K562 (cell line): ENCODE results near the gene CLIC5. TPM values are rescaled to one million over a fixed set of nuclear protein-coding genes. Genes with fewer than 3 reads are reported as not detected.

ENCODE experiments used
- ATAC-seq: fragments of 200-7000 bp; cut with Tn5 transposase; 3 replicates; pipeline ENCODE4 v1.9.1; 2020; ENCODE audit warnings: moderate library complexity
- BruUV-seq: library from RNA; stranded (reverse); fragments of 400-500 nt; replicated peaks from 2 replicates; lab custom pipeline; 2021; lab: Mats Ljungman, UMichigan
- CTCF ChIA-PET: fragments of 300-600 bp; formaldehyde crosslinking; extraction: SDS; loops from one replicate; lab custom pipeline; 2021; ENCODE audit warnings: low intra/inter-chr PET ratio; lab: Yijun Ruan, JAX
- POLR2A ChIA-PET: fragments of 300-600, 350-650 bp; sonication (Branson Sonifier 250); formaldehyde crosslinking; extraction: SDS; loops from one replicate; lab custom pipeline; 2021; ENCODE audit warnings: antibody characterized with exemption, inconsistent platforms; lab: Yijun Ruan, JAX
- DNase-seq, 4 experiments: peaks; one replicate each; pipeline versions ENCODE4 v3.0.0 to v3.0.0-alpha.2; 2011 to 2018; ENCODE audit warnings: low spot score in 3 of 4, mixed read lengths in 3 of 4; ENCODE audit errors: extremely low read depth in 1 of 4
- FAIRE-seq: peaks from 2 replicates; lab custom pipeline; 2011; peaks lifted over from hg19 to GRCh38; lab: Jason Lieb, UNC
- H2AFZ ChIP-seq: 2 replicates; pipeline ENCODE4 v1.6.0; 2011; ENCODE audit warnings: low read depth, low read length, control low read depth, inconsistent platforms
- H3K27ac ChIP-seq: fragments of 200-600 bp; 3 replicates; pipeline ENCODE4 v1.8.0; 2011; ENCODE audit warnings: low read depth, mild to moderate bottlenecking, control low read depth, inconsistent platforms, low read length, moderate library complexity, mixed read lengths; ENCODE audit errors: extremely low read depth
- H3K27me3 ChIP-seq, 2 experiments: fragments of 300-600 bp in 1 of 2; 2 replicates in 1 of 2; 3 replicates in 1 of 2; pipeline versions ENCODE4 v1.6.0 to v1.8.0; 2011; ENCODE audit warnings: inconsistent platforms in 2 of 2, low read length in 2 of 2, mild to moderate bottlenecking in 1 of 2, mixed read lengths in 1 of 2, moderate library complexity in 1 of 2; ENCODE audit not compliant: control insufficient read depth in 2 of 2, insufficient read depth in 2 of 2
- H3K36me3 ChIP-seq: fragments of 300-600 bp; 3 replicates; pipeline ENCODE4 v1.8.0; 2011; ENCODE audit warnings: mild to moderate bottlenecking, low read length, inconsistent platforms; ENCODE audit not compliant: control insufficient read depth, insufficient read depth
- H3K4me1 ChIP-seq, 2 experiments: fragments of 200-600 bp in 1 of 2; replicated peaks in 1 of 2; 2 replicates in 1 of 2; 3 replicates in 1 of 2; pipeline versions ENCODE4 v1.5.1 to v1.8.0; 2011; ENCODE audit warnings: inconsistent platforms in 2 of 2, low read length in 2 of 2, mild to moderate bottlenecking in 1 of 2, mixed read lengths in 1 of 2, moderate library complexity in 1 of 2; ENCODE audit not compliant: control insufficient read depth in 2 of 2, insufficient read depth in 2 of 2
- H3K4me2 ChIP-seq: 2 replicates; pipeline ENCODE4 v1.6.1; 2011; ENCODE audit warnings: low read length, control low read depth, inconsistent platforms, mixed read lengths; ENCODE audit not compliant: insufficient read depth
- H3K4me3 ChIP-seq: fragments of 200-600 bp; sonication (generic), shearing (Covaris generic); 2 replicates; pipeline ENCODE4 v1.5.1; 2016; ENCODE audit warnings: control low read depth, inconsistent platforms
- H3K79me2 ChIP-seq: fragments of 200-600 bp; 3 replicates; pipeline ENCODE4 v1.8.0; 2011; ENCODE audit warnings: low read length, inconsistent platforms; ENCODE audit not compliant: control insufficient read depth, insufficient read depth
- H3K9ac ChIP-seq, 2 experiments: 2 replicates each; pipeline versions ENCODE4 v1.6.0 to v1.6.1; 2011; ENCODE audit warnings: low read depth in 2 of 2, low read length in 2 of 2, control low read depth in 1 of 2, inconsistent platforms in 1 of 2, mild to moderate bottlenecking in 1 of 2, mixed read lengths in 1 of 2; ENCODE audit not compliant: insufficient read depth in 1 of 2
- H3K9me1 ChIP-seq: one replicate; pipeline ENCODE4 v1.6.0; 2011; ENCODE audit warnings: inconsistent platforms, mild to moderate bottlenecking, low read length, moderate library complexity; ENCODE audit not compliant: control insufficient read depth, insufficient read depth
- H3K9me3 ChIP-seq: replicated peaks from 2 replicates; pipeline ENCODE4 v1.5.1; 2011; ENCODE audit warnings: low read depth, low read length, inconsistent platforms; ENCODE audit not compliant: control insufficient read depth, insufficient read depth
- H4K20me1 ChIP-seq: replicated peaks from 2 replicates; pipeline ENCODE4 v1.6.1; 2011; ENCODE audit warnings: low read length, inconsistent platforms, mixed read lengths; ENCODE audit not compliant: control insufficient read depth, insufficient read depth
- JUNB ChIP-seq: fragments of 450-650 bp; formaldehyde crosslinking; conservative IDR thresholded peaks from 2 replicates; pipeline ENCODE4 v1.4.0; 2020; ENCODE audit warnings: mild to moderate bottlenecking
- KDM4B ChIP-seq, 2 experiments: fragments of 450-650 bp in 1 of 2; sonication (generic) in 1 of 2; IDR thresholded peaks; 2 replicates each; pipeline ENCODE4 v1.6.1; 2016 to 2017; ENCODE audit warnings: borderline replicate concordance in 2 of 2, antibody characterized with exemption in 1 of 2, low read depth in 1 of 2, mild to moderate bottlenecking in 1 of 2
- PTRF ChIP-seq: fragments of 450-650 bp; IDR thresholded peaks from 2 replicates; pipeline ENCODE4 v1.6.1; 2016; ENCODE audit warnings: mild to moderate bottlenecking, missing genetic modification characterization, missing compliant biosample characterization
- TCF15 ChIP-seq: fragments of 250-450 bp; sonication (Bioruptor Pico); IDR thresholded peaks from 2 replicates; pipeline ENCODE4 v1.8.0; 2022; ENCODE audit warnings: moderate library complexity, mild to moderate bottlenecking, inconsistent platforms
- YY1 ChIP-seq, 3 experiments: IDR thresholded peaks; 2 replicates each; pipeline ENCODE4 v1.6.1; 2011; ENCODE audit warnings: low read length in 2 of 3, mild to moderate bottlenecking in 2 of 3, moderate library complexity in 2 of 3, borderline replicate concordance in 1 of 3, control low read depth in 1 of 3, low read depth in 1 of 3; ENCODE audit not compliant: insufficient read depth in 3 of 3, insufficient replicate concordance in 2 of 3, control insufficient read depth in 1 of 3, insufficient read length in 1 of 3; ENCODE audit errors: extremely low read depth in 1 of 3
- ZKSCAN8 ChIP-seq: fragments of 200-800 bp; sonication (Bioruptor generic); IDR thresholded peaks from 2 replicates; pipeline ENCODE4 v1.6.1; 2016; ENCODE audit warnings: missing genetic modification characterization, missing compliant biosample characterization
- ZNF699 ChIP-seq: fragments of 250-450 bp; sonication (Bioruptor Pico); IDR thresholded peaks from 2 replicates; pipeline ENCODE4 v1.8.0; 2021; ENCODE audit warnings: mild to moderate bottlenecking, moderate library complexity; ENCODE audit not compliant: insufficient replicate concordance
- whole genome bisulfite sequencing: fragments of 100-300 bp; shearing (Covaris generic); methylation state at CpG from one replicate; pipeline ENCODE4 v1.1.6; 2016; ENCODE audit warnings: low coverage, mixed read lengths; ENCODE audit not compliant: insufficient coverage; ENCODE audit errors: missing lambda C conversion rate; 5-methylcytosine and 5-hydroxymethylcytosine counted together
- in situ Hi-C: fragments of 300-500 bp; cut with MboI; formaldehyde crosslinking; loops from 4 replicates; pipeline ENCODE4 v1.15.0; 2018; ENCODE audit warnings: inconsistent platforms, mixed read lengths
- intact Hi-C: fragments of 100-400 bp; cut with micrococcal nuclease; formaldehyde crosslinking; loops from 2 replicates; pipeline ENCODE4 v1.14.2; 2022
- polyA plus RNA-seq, 8 experiments: library from polyadenylated mRNA; depleted of rRNA in 4 of 8; stranded (reverse) in 5 of 8; unstranded in 3 of 8; fragments of >200 nt; fragmentation: Nextera tagmentation in 2 of 8; fragmentation: Illumina TruSeq in 1 of 8; extraction: Ambion mirVana in 2 of 8; extraction: Trizol in 1 of 8; gene quantifications; 2 replicates each; pipeline versions ENCODE4 v1.2.1 to v1.2.3, GENCODE V29; 2011 to 2014; ENCODE audit warnings: inconsistent platforms in 1 of 8, missing spikeins in 1 of 8
- total RNA-seq, 7 experiments: library from RNA; depleted of rRNA in 6 of 7; stranded (reverse); fragments of >200 nt in 6 of 7; fragmentation: Illumina TruSeq in 2 of 7; extraction: Trizol in 2 of 7; gene quantifications; 2 replicates each; pipeline versions ENCODE4 v1.2.1 to v1.2.3, GENCODE V29; 2011 to 2021; ENCODE audit warnings: low replicate concordance in 1 of 7

CLIC5 gene
- total and polyA plus RNA-seq, 9 of the 15 experiments (the other 6 are each of a cell fraction or from before 2014, with no cell fraction given), result 0.31 TPM; not detected in 8

GRCh38 chr6:46029602-46030001 is 13.9 kb upstream of the CLIC5 start:
- no peak overlapping the region for H3K9ac ChIP-seq
- no peak overlapping the region for H3K4me2 ChIP-seq
- FAIRE-seq, result no peak
- no peaks in the 10 kb centered on the region for H3K9me3 ChIP-seq
- no peaks in the 10 kb centered on the region for H3K36me3 ChIP-seq
- in situ Hi-C loops (no loop called here), intact Hi-C loops (no loop called here)
- WGBS, result 0% methylated on average over 1 of the region's 1 CpG
- no peak for DNase-seq
- TF ChIP-seq KDM4B (IDR thresholded peaks at IDR 0.05; ENCODE audit: borderline replicate concordance in 2 of 2, low read depth in 1 of 2), result no peak
- no peak for TF ChIP-seq PTRF (tag)
- TF ChIP-seq YY1 (IDR thresholded peaks at IDR 0.05; ENCODE audit: borderline replicate concordance in 1 of 3, control insufficient read depth in 1 of 3, extremely low read depth in 1 of 3, insufficient read depth in 3 of 3, insufficient read length in 1 of 3, insufficient replicate concordance in 2 of 3, low read depth in 1 of 3, low read length in 2 of 3), result no peak
- no peak for TF ChIP-seq JUNB
- no peak for TF ChIP-seq ZNF699 (CRISPR knock-in tag)
- TF ChIP-seq TCF15 (CRISPR knock-in tag), result no peak
- TF ChIP-seq ZKSCAN8 (CRISPR knock-in tag), result no peak
- H3K9me1 ChIP-seq, result no peaks in the 10 kb centered on the region
- BruUV-seq, result no TSS peak
- no peak overlapping the region for H2AFZ ChIP-seq
- H3K4me1 ChIP-seq, result no peaks in the 10 kb centered on the region
- H3K27ac ChIP-seq, result no peak overlapping the region
- H3K79me2 ChIP-seq, result no peaks in the 10 kb centered on the region
- H4K20me1 ChIP-seq, result no peaks in the 10 kb centered on the region
- no peak for ATAC-seq
- no peak overlapping the region for H3K4me3 ChIP-seq
- ChIA-PET POLR2A (no interaction called here), CTCF (no interaction called here)
- H3K27me3 ChIP-seq, result no peaks in the 10 kb centered on the region
